Gastrocnemius medialis (tissue), 4 donors: Measurements from ENCODE around the gene GPC6. TPM values are rescaled to one million over a fixed set of nuclear protein-coding genes. Genes with fewer than 3 reads are reported as not detected.

Experiments used
- ATAC-seq, 2 donors: fragments of 150-250 bp; one replicate each; pipeline ENCODE4 v1.9.1; 2016
- DNase-seq, 2 donors: peaks; one replicate each; pipeline ENCODE4 v3.0.0-alpha.2; 2019
- H3K27ac ChIP-seq, 4 donors: fragments of 200-600 bp; sonication (generic); 1 replicate in 1 of 4; 2 replicates in 3 of 4; pipeline ENCODE4 v1.5.1; 2016 to 2018; ENCODE audit warnings: mild to moderate bottlenecking in 2 of 4, moderate library complexity in 1 of 4
- H3K27me3 ChIP-seq, 3 donors: fragments of 200-600 bp; sonication (generic) in 2 of 3; 1 replicate in 1 of 3; 2 replicates in 2 of 3; pipeline versions ENCODE4 v1.5.1 to v1.6.0; 2016 to 2019; ENCODE audit warnings: mild to moderate bottlenecking in 1 of 3, moderate library complexity in 1 of 3
- H3K36me3 ChIP-seq, 2 donors: fragments of 200-600 bp; sonication (generic) in 1 of 2; one replicate each; pipeline ENCODE4 v1.5.1; 2017 to 2018
- H3K4me1 ChIP-seq, 2 donors: fragments of 200-600 bp; sonication (generic) in 1 of 2; one replicate each; pipeline ENCODE4 v1.5.1; 2016 to 2017; ENCODE audit warnings: mild to moderate bottlenecking in 2 of 2
- H3K4me3 ChIP-seq, 4 donors: fragments of 200-600 bp; sonication (generic) in 3 of 4; 1 replicate in 1 of 4; 2 replicates in 3 of 4; pipeline ENCODE4 v1.5.1; 2016 to 2019; ENCODE audit warnings: mild to moderate bottlenecking in 2 of 4
- H3K9me3 ChIP-seq, 3 donors: fragments of 200-600 bp; sonication (generic) in 2 of 3; 1 replicate in 1 of 3; 2 replicates in 2 of 3; pipeline ENCODE4 v1.5.1; 2016 to 2019
- POLR2A ChIP-seq, 2 donors: fragments of 450-650 bp; IDR thresholded peaks; one replicate each; pipeline ENCODE4 v1.6.1; 2017; ENCODE audit warnings: antibody characterized with exemption in 2 of 2, mild to moderate bottlenecking in 2 of 2, moderate library complexity in 2 of 2
- in situ Hi-C, 4 donors: fragments of 200-750 bp; cut with MboI; loops; one replicate each; pipeline versions ENCODE4 v1.15.0 to v1.8.0; 2017; ENCODE audit warnings: low sequenced_read_pairs in 4 of 4
- intact Hi-C: fragments of 100-400 bp; cut with DNase I; formaldehyde crosslinking; loops from one replicate; pipeline ENCODE4 v1.15.1; 2023; ENCODE audit warnings: low total_unique reads
- total RNA-seq, 4 donors: library from RNA; depleted of rRNA; stranded (reverse); fragments of >200 nt; gene quantifications; one replicate each; pipeline versions ENCODE4 v1.1.0 to v1.2.3, GENCODE V29; 2016
- TF ChIP-seq, protein P1 (sequence below), 5 experiments: fragments of 450-650 bp in 3 of 5; fragments of 200-600 bp in 2 of 5; sonication (generic) in 2 of 5; IDR thresholded peaks in 4 of 5; conservative IDR thresholded peaks in 1 of 5; 1 replicate in 4 of 5; 2 replicates in 1 of 5; pipeline ENCODE4 v1.5.1; 2016 to 2019; ENCODE audit warnings: antibody characterized with exemption in 5 of 5, mild to moderate bottlenecking in 3 of 5, moderate library complexity in 3 of 5

Gene GPC6
- total RNA-seq, 4 donors from 2014 or later = 0.47 to 0.88 (median 0.59) TPM

DNA sequence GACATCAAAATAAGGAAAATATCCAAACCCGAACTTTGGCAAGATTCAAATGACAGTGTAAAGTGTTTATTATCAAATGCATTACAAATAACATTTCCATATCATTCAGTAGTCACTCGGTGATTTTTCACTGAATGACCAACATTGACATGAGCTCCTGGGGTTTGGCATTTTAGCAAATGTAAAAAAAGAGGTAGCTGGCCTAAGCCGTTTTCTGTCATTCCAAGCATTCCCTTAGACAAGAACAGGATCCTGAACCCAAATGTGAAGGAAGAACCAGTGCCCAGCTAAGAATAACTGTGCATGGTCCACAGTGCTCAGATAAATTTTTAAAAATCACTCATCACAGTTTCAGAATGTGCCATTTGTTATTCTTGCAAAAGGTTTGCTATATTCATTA, 327.9 kb downstream of the GPC6 start:
- intact Hi-C loops = no loop called here
- TF ChIP-seq POLR2A (IDR thresholded peaks at IDR 0.05) = no peak
- TF ChIP-seq, protein P1, sequence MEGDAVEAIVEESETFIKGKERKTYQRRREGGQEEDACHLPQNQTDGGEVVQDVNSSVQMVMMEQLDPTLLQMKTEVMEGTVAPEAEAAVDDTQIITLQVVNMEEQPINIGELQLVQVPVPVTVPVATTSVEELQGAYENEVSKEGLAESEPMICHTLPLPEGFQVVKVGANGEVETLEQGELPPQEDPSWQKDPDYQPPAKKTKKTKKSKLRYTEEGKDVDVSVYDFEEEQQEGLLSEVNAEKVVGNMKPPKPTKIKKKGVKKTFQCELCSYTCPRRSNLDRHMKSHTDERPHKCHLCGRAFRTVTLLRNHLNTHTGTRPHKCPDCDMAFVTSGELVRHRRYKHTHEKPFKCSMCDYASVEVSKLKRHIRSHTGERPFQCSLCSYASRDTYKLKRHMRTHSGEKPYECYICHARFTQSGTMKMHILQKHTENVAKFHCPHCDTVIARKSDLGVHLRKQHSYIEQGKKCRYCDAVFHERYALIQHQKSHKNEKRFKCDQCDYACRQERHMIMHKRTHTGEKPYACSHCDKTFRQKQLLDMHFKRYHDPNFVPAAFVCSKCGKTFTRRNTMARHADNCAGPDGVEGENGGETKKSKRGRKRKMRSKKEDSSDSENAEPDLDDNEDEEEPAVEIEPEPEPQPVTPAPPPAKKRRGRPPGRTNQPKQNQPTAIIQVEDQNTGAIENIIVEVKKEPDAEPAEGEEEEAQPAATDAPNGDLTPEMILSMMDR (IDR thresholded peaks at IDR 0.05 in 4 of 5, conservative IDR thresholded peaks at IDR 0.05 in 1 of 5) = no peak
- Histone ChIP-seq H3K9me3 (no peaks in the 10 kb centered on the region), H3K4me1 (no peaks in the 10 kb centered on the region), H3K27me3 (no peaks in the 10 kb centered on the region), H3K4me3 (no peak overlapping the region), H3K27ac (no peak overlapping the region), H3K36me3 (no peaks in the 10 kb centered on the region)
- in situ Hi-C loops = no loop called here
- ATAC-seq (no peak), DNase-seq (no peak)

- intact Hi-C loops (no loop called here), in situ Hi-C loops (no loop called here)
- H3K27ac ChIP-seq = no peak overlapping the region
- no peaks in the 10 kb centered on the region for H3K9me3 ChIP-seq
- H3K4me3 ChIP-seq = no peak overlapping the region
- no peaks in the 10 kb centered on the region for H3K27me3 ChIP-seq
- no peak for TF ChIP-seq POLR2A (IDR thresholded peaks at IDR 0.05)
- TF ChIP-seq, protein P1 (IDR thresholded peaks at IDR 0.05 in 4 of 5, conservative IDR thresholded peaks at IDR 0.05 in 1 of 5) = no peak
- DNase-seq = no peak
- no peaks in the 10 kb centered on the region for H3K36me3 ChIP-seq
- ATAC-seq = no peak
- H3K4me1 ChIP-seq = no peaks in the 10 kb centered on the region
Observed at GRCh38 chr13:93558637-93559036, 332.0 kb downstream of the GPC6 start.

DNA sequence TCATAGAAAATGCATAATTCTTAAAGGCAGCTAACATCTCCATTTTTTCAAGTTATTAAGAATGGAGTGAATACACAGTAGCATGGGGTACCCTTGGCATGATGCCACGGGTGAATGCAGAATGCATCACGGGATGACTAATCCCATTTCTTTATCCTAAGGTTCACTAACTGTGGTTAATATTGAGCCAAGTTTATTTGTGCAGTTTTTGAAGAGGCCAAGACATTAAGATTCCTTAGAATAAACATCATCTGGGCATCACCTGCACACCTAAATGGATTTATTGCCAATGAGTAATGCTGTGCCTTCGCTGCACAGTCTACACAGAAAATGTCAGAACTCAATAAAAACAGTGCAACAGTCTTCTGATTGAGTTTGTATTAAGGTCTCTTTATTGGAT, 333.1 kb downstream of the GPC6 start:
- DNase-seq (no peak), ATAC-seq (no peak)
- TF ChIP-seq POLR2A (IDR thresholded peaks at IDR 0.05) = no peak
- TF ChIP-seq, protein P1 (IDR thresholded peaks at IDR 0.05 in 4 of 5, conservative IDR thresholded peaks at IDR 0.05 in 1 of 5) = no peak
- Histone ChIP-seq H3K36me3 (no peaks in the 10 kb centered on the region), H3K9me3 (no peaks in the 10 kb centered on the region), H3K27me3 (no peaks in the 10 kb centered on the region), H3K4me3 (no peak overlapping the region), H3K4me1 (no peaks in the 10 kb centered on the region), H3K27ac (no peak overlapping the region)
- in situ Hi-C loops = no loop called here
- intact Hi-C loops = no loop called here

DNA sequence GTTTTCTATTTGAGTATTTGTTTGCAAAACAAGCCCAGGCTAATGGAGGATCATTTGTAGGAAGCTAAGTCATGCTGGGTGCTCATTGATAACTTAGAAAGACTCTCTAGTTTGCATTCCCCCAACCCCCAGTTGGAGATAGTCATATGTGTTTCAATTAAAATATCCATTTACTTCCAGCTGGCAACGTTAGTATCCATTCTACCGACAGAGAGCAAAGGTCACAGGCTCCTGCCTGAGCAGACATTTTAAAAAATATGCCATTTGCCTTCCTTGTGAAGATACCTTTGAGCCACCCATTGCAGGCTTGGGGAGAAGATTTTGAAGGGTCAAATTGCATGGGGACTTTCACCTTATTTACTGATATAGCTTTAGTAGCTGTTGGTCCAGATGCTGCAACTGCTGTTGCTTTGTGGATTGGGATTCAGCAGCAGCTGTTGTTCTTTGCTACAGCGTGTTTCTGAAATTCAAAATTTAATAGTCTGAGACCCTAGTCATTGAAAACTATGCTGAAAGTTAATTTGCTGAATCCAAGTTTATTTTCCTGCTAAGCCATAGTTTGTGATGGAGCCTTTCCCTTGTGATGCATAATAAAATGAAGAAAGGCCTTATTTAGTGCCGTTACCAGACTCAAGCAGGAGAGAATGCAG, 335.1 kb downstream of the GPC6 start:
- in situ Hi-C loops = no loop called here
- intact Hi-C loops = no loop called here
- no peak for ATAC-seq
- Histone ChIP-seq H3K4me3 (no peak overlapping the region), H3K36me3 (no peaks in the 10 kb centered on the region), H3K4me1 (no peaks in the 10 kb centered on the region), H3K27me3 (no peaks in the 10 kb centered on the region), H3K27ac (no peak overlapping the region), H3K9me3 (no peaks in the 10 kb centered on the region)
- DNase-seq = no peak
- TF ChIP-seq, protein P1 (IDR thresholded peaks at IDR 0.05 in 4 of 5, conservative IDR thresholded peaks at IDR 0.05 in 1 of 5) = no peak
- TF ChIP-seq POLR2A (IDR thresholded peaks at IDR 0.05) = no peak

- no peak overlapping the region for H3K4me3 ChIP-seq
- H3K27me3 ChIP-seq = no peaks in the 10 kb centered on the region
- H3K36me3 ChIP-seq = no peaks in the 10 kb centered on the region
- intact Hi-C loops (no loop called here), in situ Hi-C loops (no loop called here)
- H3K4me1 ChIP-seq = no peaks in the 10 kb centered on the region
- DNase-seq (no peak), ATAC-seq (no peak)
- H3K9me3 ChIP-seq = no peaks in the 10 kb centered on the region
- TF ChIP-seq POLR2A (IDR thresholded peaks at IDR 0.05) = no peak
- TF ChIP-seq, protein P1 (IDR thresholded peaks at IDR 0.05 in 4 of 5, conservative IDR thresholded peaks at IDR 0.05 in 1 of 5) = no peak
- H3K27ac ChIP-seq = no peak overlapping the region
Observed at GRCh38 chr13:93562676-93563075, 336.1 kb downstream of the GPC6 start.
